Common myeloid progenitor, CD34-positive (primary cell): ENCODE results near the gene DNASE1L2.

Experiments
- CTCF ChIA-PET: fragments of 350-600 bp; sonication (Branson Sonifier 250); formaldehyde crosslinking; loops from one replicate; lab custom pipeline; 2021; ENCODE audit warnings: antibody characterized with exemption; lab: Charles Lee
- POLR2A ChIA-PET: fragments of 350-600 bp; sonication (Branson Sonifier 250); formaldehyde crosslinking; loops from one replicate; lab custom pipeline; 2021; ENCODE audit warnings: antibody characterized with exemption; lab: Charles Lee
- DNase-seq, 3 donors: peaks; one replicate each; pipeline versions ENCODE4 v3.0.0 to v3.0.0-alpha.2; 2013
- H3K27ac ChIP-seq, 2 experiments: 1 replicate in 1 of 2; 2 replicates in 1 of 2; pipeline ENCODE4 v1.7.0; 2013; ENCODE audit warnings: inconsistent platforms in 2 of 2, low read length in 2 of 2, mild to moderate bottlenecking in 2 of 2, low read depth in 1 of 2, moderate library complexity in 1 of 2; ENCODE audit not compliant: severe bottlenecking in 2 of 2, insufficient read depth in 1 of 2, poor library complexity in 1 of 2
- H3K27me3 ChIP-seq, 5 experiments: replicated peaks in 2 of 5; 1 replicate in 3 of 5; 2 replicates in 2 of 5; pipeline versions ENCODE4 v1.6.1 to v1.7.0; 2013; ENCODE audit warnings: low read length in 4 of 5, mild to moderate bottlenecking in 2 of 5, moderate library complexity in 2 of 5, inconsistent platforms in 1 of 5; ENCODE audit not compliant: insufficient read depth in 5 of 5, control insufficient read depth in 4 of 5
- H3K36me3 ChIP-seq, 4 experiments: 1 replicate in 2 of 4; 2 replicates in 2 of 4; pipeline versions ENCODE4 v1.6.1 to v1.7.0; 2013; ENCODE audit warnings: low read length in 3 of 4, control low read depth in 1 of 4, mild to moderate bottlenecking in 1 of 4; ENCODE audit not compliant: control insufficient read depth in 4 of 4, insufficient read depth in 4 of 4
- H3K4me1 ChIP-seq, 4 experiments: 1 replicate in 3 of 4; 2 replicates in 1 of 4; pipeline versions ENCODE4 v1.6.1 to v1.7.1; 2013; ENCODE audit warnings: low read length in 3 of 4, mild to moderate bottlenecking in 3 of 4, control low read depth in 1 of 4, inconsistent platforms in 1 of 4, moderate library complexity in 1 of 4; ENCODE audit not compliant: control insufficient read depth in 4 of 4, insufficient read depth in 4 of 4; ENCODE audit errors: control extremely low read depth in 1 of 4
- H3K4me3 ChIP-seq, 7 experiments: 1 replicate in 4 of 7; 2 replicates in 3 of 7; pipeline versions ENCODE4 v1.5.1 to v1.7.0; 2013; ENCODE audit warnings: mild to moderate bottlenecking in 7 of 7, low read length in 6 of 7, moderate library complexity in 6 of 7, inconsistent platforms in 2 of 7, low read depth in 2 of 7, control low read depth in 1 of 7; ENCODE audit not compliant: insufficient read depth in 4 of 7, control insufficient read depth in 1 of 7; ENCODE audit errors: extremely low read depth in 1 of 7
- H3K9me3 ChIP-seq, 5 experiments: 1 replicate in 4 of 5; 2 replicates in 1 of 5; pipeline versions ENCODE4 v1.6.1 to v1.7.1; 2013; ENCODE audit warnings: low read length in 4 of 5, mild to moderate bottlenecking in 2 of 5, inconsistent platforms in 1 of 5, low read depth in 1 of 5, moderate library complexity in 1 of 5; ENCODE audit not compliant: control insufficient read depth in 4 of 5, insufficient read depth in 2 of 5; ENCODE audit errors: control extremely low read depth in 1 of 5
- WGBS: methylation state at CpG from one replicate; pipeline ENCODE4 v1.1.5; 2013; ENCODE audit not compliant: insufficient coverage; 5-methylcytosine and 5-hydroxymethylcytosine counted together

Gene DNASE1L2

DNA sequence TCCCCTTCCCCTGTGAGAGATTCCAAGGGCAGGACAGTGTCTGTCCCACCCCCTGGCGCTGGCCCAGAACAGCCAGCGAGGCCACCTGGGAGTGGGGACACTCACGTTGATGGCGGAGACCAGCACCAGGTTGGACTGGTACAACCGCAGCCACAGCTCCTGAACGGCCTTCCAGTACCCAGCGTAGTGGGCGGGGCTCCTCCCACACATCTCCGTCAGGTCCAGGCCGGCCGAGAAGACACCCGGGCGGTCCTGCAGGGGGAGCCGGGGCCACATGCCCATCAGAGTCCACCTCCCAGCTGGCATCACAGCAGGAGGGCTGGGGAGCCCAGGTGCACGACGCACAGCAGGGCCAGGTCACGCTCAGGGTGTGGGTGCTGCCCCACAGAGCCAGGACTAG lies 8.1 kb downstream of the DNASE1L2 start:
- CTCF ChIA-PET = interaction anchor here (1.0 kb wide), 1 partner anchor 225 kb away, joined by 3 read pairs; no protein-coding TSS in a partner anchor
- Histone ChIP-seq H3K27ac (no peak overlapping the region), H3K27me3 (no peaks in the 10 kb centered on the region), H3K4me1 (no peaks in the 10 kb centered on the region), H3K9me3 (no peaks in the 10 kb centered on the region), H3K36me3 (peaks cover 10 to 48% (median 34%) of the 10 kb centered on the region in 4 experiments), H3K4me3 (no peak overlapping the region)
- POLR2A ChIA-PET = no interaction called here
- WGBS = 98% methylated on average over 17 of the region's 17 CpGs
- no peak for DNase-seq

DNA sequence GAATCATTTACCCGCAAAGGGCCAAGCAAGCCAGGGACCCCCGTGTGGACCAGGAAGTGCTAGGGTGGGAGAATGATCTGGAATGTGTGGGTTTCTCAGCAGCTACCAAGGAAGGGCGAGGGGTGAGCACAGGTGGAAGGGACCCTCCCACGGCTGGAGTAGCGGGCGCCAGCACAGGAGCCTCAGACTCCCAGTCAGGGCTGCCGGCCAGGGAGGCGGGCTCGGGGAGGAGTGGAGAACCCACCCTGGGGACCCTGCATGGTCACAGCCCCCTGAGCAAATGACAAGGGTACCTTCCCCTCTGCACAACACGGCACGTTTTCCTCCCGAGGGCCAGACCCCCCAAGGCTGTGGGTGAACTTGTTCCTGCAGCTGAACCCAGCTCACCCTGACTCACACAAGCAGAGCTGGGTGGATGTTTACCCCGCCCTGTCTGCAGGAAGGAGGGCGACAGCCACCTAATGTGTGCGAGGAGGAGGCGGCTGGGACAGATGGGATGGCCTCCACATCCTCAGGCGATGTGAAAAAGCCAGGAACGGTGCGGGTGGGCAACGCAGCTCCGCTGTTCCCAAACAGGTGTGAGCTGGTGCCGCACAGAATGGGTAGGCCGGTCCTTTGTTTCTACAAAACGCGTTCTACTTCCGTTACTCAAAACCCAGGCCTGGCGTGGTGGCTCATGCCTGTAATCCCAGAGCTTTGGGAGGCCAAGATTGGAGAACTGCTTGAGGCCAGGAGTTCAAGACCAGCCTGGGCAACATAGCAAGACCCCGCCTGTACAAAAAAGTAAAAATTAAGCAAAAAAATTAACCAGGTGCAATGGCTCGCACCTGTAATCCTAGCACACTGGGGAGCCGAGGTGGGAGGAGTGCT lies 8.9 kb downstream of the DNASE1L2 start:
- H3K27me3 ChIP-seq = no peaks in the 10 kb centered on the region
- peaks cover 0 to 3% (median under 1%) of the 10 kb centered on the region in 4 experiments for H3K4me1 ChIP-seq
- WGBS = 97% methylated on average over 30 of the region's 30 CpGs
- no peak overlapping the region for H3K27ac ChIP-seq
- H3K36me3 ChIP-seq = peaks cover 10 to 46% (median 34%) of the 10 kb centered on the region in 4 experiments
- no peaks in the 10 kb centered on the region for H3K9me3 ChIP-seq
- POLR2A ChIA-PET = no interaction called here
- CTCF ChIA-PET = interaction anchor here (1.0 kb wide), 1 partner anchor 224 kb away, joined by 3 read pairs; no protein-coding TSS in a partner anchor
- no peak overlapping the region for H3K4me3 ChIP-seq
- DNase-seq = no peak

DNA sequence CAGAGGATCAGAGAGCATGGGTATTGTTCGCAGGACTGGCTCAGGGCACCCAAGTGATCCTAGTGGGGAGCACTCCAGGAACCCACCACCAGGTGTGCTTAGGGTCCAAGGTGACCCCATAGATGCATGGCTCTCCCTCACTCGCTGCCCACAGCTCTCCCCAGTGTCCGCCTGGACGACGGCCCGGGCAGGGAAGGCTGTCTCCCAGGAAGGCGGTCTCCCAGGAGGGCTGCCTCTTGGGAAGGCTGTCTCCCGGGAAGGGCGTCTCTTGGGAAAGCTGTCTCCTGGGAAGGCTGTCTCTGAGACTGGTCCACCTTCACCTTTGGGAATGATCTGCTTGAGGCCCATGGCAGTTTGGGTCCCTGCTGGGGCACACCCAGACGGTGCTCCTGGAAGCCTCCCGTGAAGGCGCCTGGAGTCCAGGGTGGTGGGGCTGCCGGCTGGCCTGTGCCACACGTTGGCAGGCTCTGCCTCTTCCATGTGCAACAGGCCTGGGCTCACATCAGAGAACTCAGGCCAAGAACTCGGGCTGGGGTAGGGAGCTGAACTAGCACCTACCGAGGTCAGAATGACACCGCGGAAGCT lies 10.1 kb downstream of the DNASE1L2 start:
- peaks cover 3 to 10% (median 6%) of the 10 kb centered on the region in 4 experiments for H3K4me1 ChIP-seq
- no peaks in the 10 kb centered on the region for H3K27me3 ChIP-seq
- ChIA-PET POLR2A (no interaction called here), CTCF (interaction anchor here (0.6 to 1.8 kb wide), 2 partner anchors 10 to 346 kb away, joined by 4 to 6 read pairs; no protein-coding TSS in a partner anchor)
- no peaks in the 10 kb centered on the region for H3K9me3 ChIP-seq
- H3K27ac ChIP-seq = no peak overlapping the region
- 93% methylated on average over 18 of the region's 18 CpGs for WGBS
- H3K36me3 ChIP-seq = peaks cover 10 to 46% (median 34%) of the 10 kb centered on the region in 4 experiments
- H3K4me3 ChIP-seq = no peak overlapping the region
- no peak for DNase-seq

DNA sequence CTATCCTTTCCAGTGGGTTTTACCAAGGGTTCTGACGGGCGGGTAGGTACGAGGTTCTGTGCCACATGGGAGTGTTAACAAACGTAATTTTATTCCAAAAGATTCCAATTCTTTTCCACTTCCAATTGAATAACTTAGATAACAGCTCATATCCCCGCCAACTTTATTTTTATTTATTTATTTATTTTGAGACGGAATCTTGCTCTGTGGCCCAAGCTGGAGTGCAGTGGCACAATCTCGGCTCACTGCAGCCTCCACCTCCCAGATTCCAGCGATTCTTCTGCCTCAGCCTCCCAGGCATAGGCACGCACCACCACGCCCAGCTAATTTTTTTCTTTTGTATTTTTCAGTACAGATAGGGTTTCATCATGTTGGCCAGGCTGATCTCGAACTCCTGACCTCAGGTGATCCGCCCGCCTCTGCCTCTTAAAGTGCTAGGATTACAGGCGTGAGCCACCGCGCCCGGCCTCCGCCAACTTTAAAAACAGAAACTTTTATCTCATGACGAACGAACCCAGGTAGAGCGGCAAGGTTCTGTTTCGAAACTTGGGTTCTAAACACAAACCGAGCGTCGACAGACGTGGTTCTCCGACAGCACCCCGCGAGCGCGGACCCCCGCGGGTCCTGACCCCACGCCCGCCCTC lies 14.5 kb downstream of the DNASE1L2 start:
- Histone ChIP-seq H3K36me3 (peaks cover 11 to 43% (median 29%) of the 10 kb centered on the region in 4 experiments), H3K4me3 (peak overlapping the region; percentile 63 to 87 (median 75)), H3K27me3 (no peaks in the 10 kb centered on the region), H3K4me1 (peaks cover 3 to 19% (median 14%) of the 10 kb centered on the region in 4 experiments), H3K9me3 (no peaks in the 10 kb centered on the region), H3K27ac (peak overlapping the region in 1 of 2 experiments; percentile 81)
- 16% methylated on average over 20 of the region's 35 CpGs for WGBS
- peak; percentile 18 to 61 (median 53) for DNase-seq
- ChIA-PET CTCF (interaction anchor here (0.9 to 2.2 kb wide), 12 partner anchors 11 to 228 kb away, joined by 3 to 12 read pairs (median 3); no protein-coding TSS in a partner anchor), POLR2A (interaction anchor here (0.9 to 2.0 kb wide), 4 partner anchors 15 to 103 kb away, joined by 3 to 5 read pairs (median 4); partner anchors contain the start of genes DNASE1L2, RAB26 and TRAF7)

DNA sequence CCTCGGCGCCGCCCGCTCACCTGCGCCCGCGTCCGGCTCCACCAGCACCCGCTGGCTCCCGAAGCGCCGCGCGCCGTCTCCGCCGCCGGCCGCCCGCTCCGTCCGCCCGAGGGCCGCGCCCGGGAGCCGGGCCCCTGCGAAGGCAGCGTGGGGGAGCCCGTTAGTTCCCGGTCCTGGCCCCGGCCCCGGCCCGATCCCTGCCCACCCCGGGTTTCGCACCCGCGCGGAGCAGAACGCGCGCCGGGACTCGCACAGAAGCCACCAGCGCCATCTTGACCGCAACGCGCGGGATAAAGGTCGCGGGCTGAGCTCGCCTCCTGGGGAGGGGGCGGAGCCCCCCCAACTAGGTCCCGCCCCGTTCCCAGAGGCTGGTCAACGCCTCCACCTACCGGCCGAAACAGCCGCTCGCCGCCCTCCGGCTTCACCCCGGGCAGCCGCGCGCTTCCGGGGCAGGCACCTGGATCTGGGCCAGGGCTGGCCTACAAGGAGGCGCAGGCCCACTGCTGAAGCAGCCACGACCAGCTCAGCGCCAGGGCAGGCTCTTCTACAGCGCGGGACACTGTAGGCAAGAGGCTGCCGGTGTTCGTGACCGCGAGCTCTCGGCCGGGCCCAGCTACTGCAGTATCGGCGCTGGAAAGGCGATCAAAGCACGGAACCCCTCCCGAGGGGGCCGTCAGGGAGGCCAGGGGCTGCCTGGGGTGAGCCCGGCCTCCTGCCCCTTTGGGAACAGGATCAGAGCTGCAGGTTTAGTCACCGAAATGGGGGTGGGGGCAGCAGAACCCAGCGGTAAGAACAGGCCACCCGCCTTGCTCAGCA lies 15.3 kb downstream of the DNASE1L2 start, which contains the start of gene ECI1:
ECI1 (minus strand) TSS at position 292 of the 816 bp plus-strand sequence; CDS start at position 271, 21 bp downstream.
- ChIA-PET CTCF (interaction anchor here (0.9 to 2.2 kb wide), 17 partner anchors 8 to 250 kb away, joined by 3 to 12 read pairs (median 4); partner anchors contain the start of gene DNASE1L2), POLR2A (interaction anchor here (0.9 to 2.0 kb wide), 4 partner anchors 16 to 104 kb away, joined by 3 to 4 read pairs (median 3); partner anchors contain the start of genes DNASE1L2, RAB26 and TRAF7)
- Histone ChIP-seq H3K36me3 (peaks cover 7 to 43% (median 28%) of the 10 kb centered on the region in 4 experiments), H3K27me3 (no peaks in the 10 kb centered on the region), H3K4me3 (peak within 1 kb of the TSS; percentile 63 to 87 (median 75)), H3K4me1 (peaks cover 3 to 19% (median 14%) of the 10 kb centered on the region in 4 experiments), H3K9me3 (no peaks in the 10 kb centered on the region), H3K27ac (peak within 1 kb of the TSS; percentile 46 to 81)
- 3% methylated on average over 84 of the region's 88 CpGs for WGBS
- peak; percentile 84 to 91 (median 85) for DNase-seq

DNA sequence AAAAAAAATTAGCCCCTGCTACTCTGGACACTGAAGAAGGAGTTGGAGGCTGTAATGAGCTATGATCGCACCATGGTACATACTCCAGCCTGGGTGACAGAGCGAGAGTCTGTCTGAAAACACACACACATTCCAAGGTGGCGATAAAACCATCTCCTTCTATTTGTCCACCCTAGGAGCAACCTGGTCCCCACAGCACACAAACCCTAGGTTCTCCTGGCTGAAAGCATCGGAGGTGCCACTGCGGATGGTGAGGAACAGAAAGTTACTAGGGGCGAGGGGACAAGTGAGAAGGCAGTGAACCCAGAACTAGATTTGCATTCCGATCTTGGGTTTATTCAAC lies 16.5 kb downstream of the DNASE1L2 start:
- 100% methylated on average over 3 of the region's 7 CpGs for WGBS
- Histone ChIP-seq H3K4me3 (no peak overlapping the region), H3K36me3 (peaks cover 7 to 53% (median 38%) of the 10 kb centered on the region in 4 experiments), H3K9me3 (no peaks in the 10 kb centered on the region), H3K27me3 (no peaks in the 10 kb centered on the region), H3K27ac (peak overlapping the region in 1 of 2 experiments; percentile 15), H3K4me1 (peaks cover 3 to 19% (median 14%) of the 10 kb centered on the region in 4 experiments)
- no peak for DNase-seq
- ChIA-PET CTCF (interaction anchor here (0.6 to 2.2 kb wide), 6 partner anchors 9 to 249 kb away, joined by 3 to 12 read pairs (median 4); partner anchors contain the start of gene DNASE1L2), POLR2A (interaction anchor here (2.0 kb wide), 1 partner anchor 105 kb away, joined by 4 read pairs; the partner anchor contains the start of gene RAB26)
